GM12878 (cell line): Measurements from ENCODE around the gene GRAMD1B. TPM values are rescaled to one million over a fixed set of nuclear protein-coding genes. Genes with fewer than 3 reads are reported as not detected.

Experiments used
- ATF3 ChIP-seq: IDR thresholded peaks from 2 replicates; pipeline ENCODE4 v1.6.1; 2011; ENCODE audit warnings: low read depth, mild to moderate bottlenecking, low read length, moderate library complexity, borderline replicate concordance; ENCODE audit errors: extremely low read depth
- BHLHE40 ChIP-seq, 2 experiments: fragments of 450-650 bp in 1 of 2; IDR thresholded peaks; 2 replicates each; pipeline ENCODE4 v1.6.1; 2011 to 2017; ENCODE audit warnings: low read depth in 2 of 2, borderline replicate concordance in 1 of 2, improper control_type of control experiment in 1 of 2, low read length in 1 of 2, mild to moderate bottlenecking in 1 of 2
- BMI1 ChIP-seq: fragments of 450-650 bp; IDR thresholded peaks from 2 replicates; pipeline ENCODE4 v1.6.1; 2016; ENCODE audit warnings: mild to moderate bottlenecking, moderate library complexity, borderline replicate concordance
- CBX5 ChIP-seq: sonication (generic); IDR thresholded peaks from 2 replicates; pipeline ENCODE4 v1.6.1; 2016; ENCODE audit warnings: low read depth, moderate library complexity, mild to moderate bottlenecking, inconsistent platforms
- ESRRA ChIP-seq: IDR thresholded peaks from 2 replicates; pipeline ENCODE4 v1.6.1; 2012; ENCODE audit warnings: mild to moderate bottlenecking, low read length, improper control_type of control experiment
- ETV6 ChIP-seq, 2 experiments: fragments of 450-650 bp in 1 of 2; IDR thresholded peaks in 1 of 2; conservative IDR thresholded peaks in 1 of 2; 2 replicates each; pipeline ENCODE4 v1.6.1; 2014; ENCODE audit warnings: antibody characterized with exemption in 1 of 2, borderline replicate concordance in 1 of 2, low read depth in 1 of 2, mild to moderate bottlenecking in 1 of 2, moderate library complexity in 1 of 2
- KAT2A ChIP-seq: conservative IDR thresholded peaks from 2 replicates; pipeline ENCODE4 v1.6.1; 2011; ENCODE audit warnings: low read depth, low read length; ENCODE audit not compliant: control insufficient read depth
- MXI1 ChIP-seq: fragments of 150-350 bp; IDR thresholded peaks from 2 replicates; pipeline ENCODE4 v1.6.1; 2011; ENCODE audit warnings: low read depth, mild to moderate bottlenecking, inconsistent platforms, low read length, improper control_type of control experiment
- NFXL1 ChIP-seq: fragments of 450-650 bp; IDR thresholded peaks from 2 replicates; pipeline ENCODE4 v1.6.1; 2017; ENCODE audit warnings: antibody characterized with exemption, mild to moderate bottlenecking, borderline replicate concordance
- NR2C1 ChIP-seq: fragments of 450-650 bp; IDR thresholded peaks from 2 replicates; pipeline ENCODE4 v1.6.1; 2017; ENCODE audit warnings: antibody characterized with exemption, mild to moderate bottlenecking, moderate library complexity
- NRF1 ChIP-seq: conservative IDR thresholded peaks from 2 replicates; pipeline ENCODE4 v1.6.1; 2011; ENCODE audit warnings: mild to moderate bottlenecking, low read depth, low read length, improper control_type of control experiment
- POLR2AphosphoS2 ChIP-seq: IDR thresholded peaks from 2 replicates; pipeline ENCODE4 v1.6.1; 2011; ENCODE audit warnings: low read depth, mild to moderate bottlenecking, low read length, improper control_type of control experiment, moderate library complexity
- POU2F2 ChIP-seq: IDR thresholded peaks from 3 replicates; pipeline ENCODE4 v1.6.1; 2011; ENCODE audit warnings: low read depth, mild to moderate bottlenecking, low read length, borderline replicate concordance
- RAD21 ChIP-seq: IDR thresholded peaks from 2 replicates; pipeline ENCODE4 v1.6.1; 2011; ENCODE audit warnings: mild to moderate bottlenecking, low read depth, low read length, moderate library complexity; ENCODE audit not compliant: insufficient read depth
- RFX5 ChIP-seq: IDR thresholded peaks from 2 replicates; pipeline ENCODE4 v1.6.1; 2011; ENCODE audit warnings: low read depth, low read length, improper control_type of control experiment
- SMAD5 ChIP-seq: IDR thresholded peaks from 2 replicates; pipeline ENCODE4 v1.6.1; 2016; ENCODE audit warnings: antibody characterized with exemption, low read depth
- SPI1 ChIP-seq: IDR thresholded peaks from 2 replicates; pipeline ENCODE4 v1.6.1; 2011; ENCODE audit warnings: low read depth, mild to moderate bottlenecking, low read length, moderate library complexity, borderline replicate concordance; ENCODE audit not compliant: insufficient read depth
- STAT1 ChIP-seq: fragments of 450-650 bp; conservative IDR thresholded peaks from 2 replicates; pipeline ENCODE4 v1.6.1; 2014; ENCODE audit warnings: antibody characterized with exemption, mild to moderate bottlenecking
- TARDBP ChIP-seq: IDR thresholded peaks from 2 replicates; pipeline ENCODE4 v1.6.1; 2016; ENCODE audit warnings: borderline replicate concordance
- TBL1XR1 ChIP-seq: IDR thresholded peaks from 2 replicates; pipeline ENCODE4 v1.6.1; 2012; ENCODE audit warnings: low read depth, low read length, improper control_type of control experiment
- TCF12 ChIP-seq: IDR thresholded peaks from 2 replicates; pipeline ENCODE4 v1.6.1; 2011; ENCODE audit warnings: low read depth, mild to moderate bottlenecking, low read length
- YBX1 ChIP-seq: fragments of 450-650 bp; IDR thresholded peaks from 2 replicates; pipeline ENCODE4 v1.6.1; 2016; ENCODE audit warnings: antibody characterized with exemption
- YY1 ChIP-seq: IDR thresholded peaks from 2 replicates; pipeline ENCODE4 v1.6.1; 2011; ENCODE audit warnings: low read depth, mild to moderate bottlenecking, low read length
- ZBTB4 ChIP-seq: fragments of 450-650 bp; formaldehyde crosslinking; IDR thresholded peaks from 2 replicates; pipeline ENCODE4 v1.4.0; 2022; ENCODE audit warnings: mild to moderate bottlenecking, moderate library complexity
- ZNF274 ChIP-seq: IDR thresholded peaks from one replicate; pipeline ENCODE4 v1.8.0; 2011; ENCODE audit not compliant: insufficient read length, insufficient read depth
- polyA plus RNA-seq, 11 experiments: library from polyadenylated mRNA; depleted of rRNA in 4 of 11; unstranded in 6 of 11; stranded (reverse) in 5 of 11; fragments of >200 nt; fragmentation: Nextera tagmentation in 4 of 11; fragmentation: Illumina TruSeq in 1 of 11; extraction: Ambion mirVana in 4 of 11; extraction: Trizol in 1 of 11; gene quantifications; 1 replicate in 1 of 11; 2 replicates in 10 of 11; pipeline versions ENCODE4 v1.2.1 to v1.2.3, GENCODE V29; 2011 to 2016; ENCODE audit warnings: inconsistent platforms in 2 of 11, missing spikeins in 2 of 11, low read depth in 1 of 11
- total RNA-seq, 4 experiments: library from RNA; depleted of rRNA in 3 of 4; stranded (reverse); fragments of >200 nt in 3 of 4; fragmentation: Illumina TruSeq in 1 of 4; extraction: Trizol in 1 of 4; gene quantifications; 2 replicates each; pipeline versions ENCODE4 v1.2.1 to v1.2.3, GENCODE V29; 2013 to 2021

GRAMD1B gene
- total and polyA plus RNA-seq, 10 of the 15 experiments (the other 5 are each of a cell fraction or from before 2014, with no cell fraction given): 1.9 to 49.1 (median 26.9) TPM

- TF ChIP-seq BHLHE40 (IDR thresholded peaks at IDR 0.05; ENCODE audit: borderline replicate concordance in 1 of 2, low read depth in 2 of 2, low read length in 1 of 2) (peak in 1 of 2 experiments; percentile 49; a peak in 1 of 4 replicates), RAD21 (peak; percentile 71), TBL1XR1 (no peak), SPI1 (peak; percentile 61; the same call in 1 of the 2 replicates), NRF1 (no peak), YBX1 (no peak), STAT1 (no peak), NFXL1 (no peak), NR2C1 (no peak), POU2F2 (no peak), YY1 (peak; percentile 58; the same call in 1 of the 2 replicates), ETV6 (conservative IDR thresholded peaks at IDR 0.05 in 1 of 2, IDR thresholded peaks at IDR 0.05 in 1 of 2; ENCODE audit: borderline replicate concordance in 1 of 2, low read depth in 1 of 2) (0 out of 4 replicates have a peak, but pooled peaks of 1 of the 2 experiments have one; percentile 30), MXI1 (no peak), RFX5 (no peak), ZNF274 (no peak), POLR2AphosphoS2 (no peak), ZBTB4 (no peak), SMAD5 (no peak), TARDBP (0 out of 2 replicates have a peak, but pooled peaks have one; percentile 29), ATF3 (no peak), TCF12 (peak; percentile 92), KAT2A (no peak), ESRRA (0 out of 2 replicates have a peak, but pooled peaks have one; percentile 42), CBX5 (no peak), BMI1 (no peak)
These were observed 150.6 kb downstream of the GRAMD1B start (continued) for GRCh38 chr11:123580557-123581275.
